Thoracic aorta (tissue), 2 donors: ENCODE measurements around the gene FSCN2. TPM values are rescaled to one million over a fixed set of nuclear protein-coding genes. Genes with fewer than 3 reads are reported as not detected.

Source experiments
- ATAC-seq: fragments of 150-250 bp; one replicate; pipeline ENCODE4 v1.8.0; 2017; ENCODE audit warnings: low read depth; ENCODE audit not compliant: insufficient number of reproducible peaks, low FRiP score
- DNase-seq: peaks from one replicate; pipeline ENCODE4 v3.0.0-alpha.2; 2020; ENCODE audit warnings: low spot score
- H3K27ac ChIP-seq, 2 donors: fragments of 200-600 bp; sonication (generic); 1 replicate in 1 of 2; 2 replicates in 1 of 2; pipeline ENCODE4 v1.5.1; 2016; ENCODE audit warnings: mild to moderate bottlenecking in 2 of 2, moderate library complexity in 2 of 2
- H3K27me3 ChIP-seq: fragments of 200-600 bp; sonication (generic); replicated peaks from 2 replicates; pipeline ENCODE4 v1.6.0; 2016; ENCODE audit warnings: mild to moderate bottlenecking; ENCODE audit not compliant: insufficient read depth
- H3K36me3 ChIP-seq: fragments of 200-600 bp; sonication (generic); one replicate; pipeline ENCODE4 v1.5.1; 2016
- H3K4me1 ChIP-seq, 2 donors: fragments of 200-600 bp; sonication (generic); 1 replicate in 1 of 2; 2 replicates in 1 of 2; pipeline versions ENCODE4 v1.5.1 to v1.6.0; 2016; ENCODE audit warnings: low read depth in 2 of 2, mild to moderate bottlenecking in 1 of 2; ENCODE audit not compliant: control insufficient read depth in 1 of 2
- H3K4me3 ChIP-seq: fragments of 200-600 bp; sonication (generic); 2 replicates; pipeline ENCODE4 v1.5.1; 2016; ENCODE audit warnings: mild to moderate bottlenecking
- H3K9me3 ChIP-seq: fragments of 200-600 bp; sonication (generic); 2 replicates; pipeline ENCODE4 v1.5.1; 2016
- CTCF ChIP-seq: fragments of 200-600 bp; sonication (generic); IDR thresholded peaks from one replicate; pipeline ENCODE4 v1.5.1; 2019; ENCODE audit warnings: antibody characterized with exemption
- total RNA-seq, 2 donors: library from RNA; depleted of rRNA; stranded (reverse); fragments of >200 nt; gene quantifications; one replicate each; pipeline versions ENCODE4 v1.1.0 to v1.2.3, GENCODE V29; 2016

FSCN2 gene
- total RNA-seq, 2 donors from 2014 or later: 4.2 to 9.2 TPM

- TF ChIP-seq CTCF: no peak
- peak overlapping the region; percentile 35 to 53 for H3K27ac ChIP-seq
- no peaks in the 10 kb centered on the region for H3K9me3 ChIP-seq
- H3K36me3 ChIP-seq: no peaks in the 10 kb centered on the region
- H3K4me1 ChIP-seq: peaks cover 10 to 15% of the 10 kb centered on the region in 2 donors
- DNase-seq (no peak), ATAC-seq (no peak)
- no peaks in the 10 kb centered on the region for H3K27me3 ChIP-seq
- H3K4me3 ChIP-seq: no peak overlapping the region
Observed at GRCh38 chr17:81500047-81500446, 28.1 kb upstream of the FSCN2 start.

GRCh38 chr17:81502471-81503017, 25.6 kb upstream of the FSCN2 start:
- peaks cover 10 to 15% of the 10 kb centered on the region in 2 donors for H3K4me1 ChIP-seq
- no peak overlapping the region for H3K4me3 ChIP-seq
- ATAC-seq (no peak), DNase-seq (no peak)
- H3K27ac ChIP-seq: no peak overlapping the region
- TF ChIP-seq CTCF: no peak
- H3K36me3 ChIP-seq: no peaks in the 10 kb centered on the region
- H3K9me3 ChIP-seq: no peaks in the 10 kb centered on the region
- H3K27me3 ChIP-seq: no peaks in the 10 kb centered on the region

GRCh38 chr17:81503619-81504018, 24.6 kb upstream of the FSCN2 start:
- ATAC-seq: no peak
- Histone ChIP-seq H3K4me3 (no peak overlapping the region), H3K36me3 (peaks cover 3% of the 10 kb centered on the region), H3K27ac (no peak overlapping the region), H3K9me3 (no peaks in the 10 kb centered on the region), H3K27me3 (no peaks in the 10 kb centered on the region), H3K4me1 (peaks cover 10 to 18% of the 10 kb centered on the region in 2 donors)
- no peak for DNase-seq
- TF ChIP-seq CTCF: no peak

- no peak for DNase-seq
- H3K27ac ChIP-seq: peak overlapping the region in 1 of 2 donors; percentile 90
- peaks cover 3 to 4% of the 10 kb centered on the region in 2 donors for H3K4me1 ChIP-seq
- ATAC-seq: no peak
- H3K4me3 ChIP-seq: peak overlapping the region; percentile 99
- H3K27me3 ChIP-seq: no peaks in the 10 kb centered on the region
- H3K9me3 ChIP-seq: no peaks in the 10 kb centered on the region
- peaks cover 39% of the 10 kb centered on the region for H3K36me3 ChIP-seq
- TF ChIP-seq CTCF: no peak
Observed at GRCh38 chr17:81508639-81509206, 19.5 kb upstream of the FSCN2 start.

- ATAC-seq (no peak), DNase-seq (no peak)
- no peaks in the 10 kb centered on the region for H3K9me3 ChIP-seq
- H3K4me3 ChIP-seq: peak overlapping the region; percentile 99
- H3K27ac ChIP-seq: peak overlapping the region; percentile 90 to 93
- H3K27me3 ChIP-seq: no peaks in the 10 kb centered on the region
- H3K4me1 ChIP-seq: peaks cover 3 to 4% of the 10 kb centered on the region in 2 donors
- no peak for TF ChIP-seq CTCF
- peaks cover 39% of the 10 kb centered on the region for H3K36me3 ChIP-seq
Observed at GRCh38 chr17:81509207-81509971, 18.8 kb upstream of the FSCN2 start.
